ENCODE measurements around the gene DUSP3.

DNA sequence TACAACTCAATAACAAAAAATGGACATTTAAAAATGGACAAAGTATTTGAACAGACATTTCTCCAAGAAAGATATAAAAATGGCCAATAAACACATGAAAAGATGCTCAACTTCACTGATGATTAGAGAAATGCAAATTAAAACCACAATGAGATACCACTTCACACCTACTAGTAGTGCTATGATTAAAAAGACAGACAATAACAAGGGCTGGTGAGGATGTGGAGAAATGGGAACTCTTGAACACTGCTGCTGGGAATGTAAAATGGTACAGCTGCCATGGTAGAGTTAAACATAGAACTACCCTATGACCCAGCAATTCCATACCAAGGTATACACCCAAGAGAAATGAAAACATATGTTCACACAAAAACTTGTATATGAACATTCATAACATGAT lies 26.3 kb upstream of the DUSP3 start:
- TF ChIP-seq, protein P1, sequence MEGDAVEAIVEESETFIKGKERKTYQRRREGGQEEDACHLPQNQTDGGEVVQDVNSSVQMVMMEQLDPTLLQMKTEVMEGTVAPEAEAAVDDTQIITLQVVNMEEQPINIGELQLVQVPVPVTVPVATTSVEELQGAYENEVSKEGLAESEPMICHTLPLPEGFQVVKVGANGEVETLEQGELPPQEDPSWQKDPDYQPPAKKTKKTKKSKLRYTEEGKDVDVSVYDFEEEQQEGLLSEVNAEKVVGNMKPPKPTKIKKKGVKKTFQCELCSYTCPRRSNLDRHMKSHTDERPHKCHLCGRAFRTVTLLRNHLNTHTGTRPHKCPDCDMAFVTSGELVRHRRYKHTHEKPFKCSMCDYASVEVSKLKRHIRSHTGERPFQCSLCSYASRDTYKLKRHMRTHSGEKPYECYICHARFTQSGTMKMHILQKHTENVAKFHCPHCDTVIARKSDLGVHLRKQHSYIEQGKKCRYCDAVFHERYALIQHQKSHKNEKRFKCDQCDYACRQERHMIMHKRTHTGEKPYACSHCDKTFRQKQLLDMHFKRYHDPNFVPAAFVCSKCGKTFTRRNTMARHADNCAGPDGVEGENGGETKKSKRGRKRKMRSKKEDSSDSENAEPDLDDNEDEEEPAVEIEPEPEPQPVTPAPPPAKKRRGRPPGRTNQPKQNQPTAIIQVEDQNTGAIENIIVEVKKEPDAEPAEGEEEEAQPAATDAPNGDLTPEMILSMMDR (conservative IDR thresholded peaks at IDR 0.05), result no peak
- TF ChIP-seq EZH2 (IDR thresholded peaks at IDR 0.05; ENCODE audit: low read depth), result no peak

All from PC-9 (cell line).